ENCODE results near the gene DMXL1.

The DMXL1 gene

DNA sequence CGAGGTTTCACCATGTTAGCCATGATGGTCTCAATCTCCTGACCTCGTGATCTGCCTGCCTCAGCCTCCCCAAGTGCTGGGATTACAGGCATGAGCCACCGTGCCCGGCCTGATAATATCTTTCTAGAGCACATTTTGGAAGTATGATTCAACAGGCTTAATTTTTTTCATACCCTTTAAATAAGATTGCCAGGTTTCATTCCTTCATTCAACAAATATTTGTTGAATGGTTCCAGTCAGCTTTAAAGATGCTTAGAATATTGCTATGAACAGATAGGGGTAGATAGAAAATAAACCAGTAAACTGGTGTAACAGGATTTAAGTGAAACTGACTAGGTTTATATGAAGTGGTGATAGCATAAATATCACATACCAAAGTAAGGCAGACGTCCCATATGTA is 41.3 kb downstream of the DMXL1 start:
- CTCF ChIA-PET = no interaction called here
- POLR2A ChIA-PET = no interaction called here

DNA sequence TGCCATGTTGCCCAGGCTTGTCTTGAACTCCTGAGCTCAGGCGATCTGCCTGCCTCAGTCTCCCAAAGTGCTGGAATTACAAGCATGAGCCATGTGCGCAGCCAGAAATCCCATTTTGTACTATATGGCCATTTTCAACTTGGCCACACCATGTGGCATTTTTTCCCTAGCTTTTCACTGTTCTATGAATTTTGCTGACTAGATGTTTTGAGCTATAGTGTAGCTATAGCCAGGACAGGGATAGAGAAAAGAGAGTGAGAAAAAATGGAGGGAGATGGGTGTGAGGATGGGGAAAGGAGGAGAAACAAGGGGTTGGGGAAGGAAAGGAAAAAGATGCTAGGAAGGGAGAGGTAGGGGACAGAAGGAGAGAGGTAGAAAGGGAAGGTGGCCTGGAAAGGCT is 46.4 kb downstream of the DMXL1 start:
- Histone ChIP-seq H3K9me3 (ENCODE audit: control insufficient read depth, insufficient read depth, low read depth, low read length) (no peaks in the 10 kb centered on the region), H3K27ac (ENCODE audit: extremely low read depth, low read depth, low read length) (no peak overlapping the region), H3K36me3 (ENCODE audit: control insufficient read depth in 2 of 2, insufficient read depth in 1 of 2, low read length in 2 of 2) (peaks cover 16 to 57% of the 10 kb centered on the region in 2 experiments), H3K4me3 (ENCODE audit: low read depth, low read length) (no peak overlapping the region), H3K4me1 (ENCODE audit: control insufficient read depth, insufficient read depth, low read length) (no peaks in the 10 kb centered on the region)
- ChIA-PET CTCF (interaction anchor here (0.6 to 0.7 kb wide), 4 partner anchors 9 to 318 kb away, joined by 3 to 5 read pairs (median 4); no protein-coding TSS in a partner anchor), POLR2A (no interaction called here)
- TF ChIP-seq RBAK (tag by site-specific recombination; IDR thresholded peaks at IDR 0.05) (no peak), PRDM1 (tag by site-specific recombination; IDR thresholded peaks at IDR 0.05) (peak; percentile 83), ZIC2 (tag by site-specific recombination; IDR thresholded peaks at IDR 0.05) (no peak)
- TF ChIP-seq, protein P1, sequence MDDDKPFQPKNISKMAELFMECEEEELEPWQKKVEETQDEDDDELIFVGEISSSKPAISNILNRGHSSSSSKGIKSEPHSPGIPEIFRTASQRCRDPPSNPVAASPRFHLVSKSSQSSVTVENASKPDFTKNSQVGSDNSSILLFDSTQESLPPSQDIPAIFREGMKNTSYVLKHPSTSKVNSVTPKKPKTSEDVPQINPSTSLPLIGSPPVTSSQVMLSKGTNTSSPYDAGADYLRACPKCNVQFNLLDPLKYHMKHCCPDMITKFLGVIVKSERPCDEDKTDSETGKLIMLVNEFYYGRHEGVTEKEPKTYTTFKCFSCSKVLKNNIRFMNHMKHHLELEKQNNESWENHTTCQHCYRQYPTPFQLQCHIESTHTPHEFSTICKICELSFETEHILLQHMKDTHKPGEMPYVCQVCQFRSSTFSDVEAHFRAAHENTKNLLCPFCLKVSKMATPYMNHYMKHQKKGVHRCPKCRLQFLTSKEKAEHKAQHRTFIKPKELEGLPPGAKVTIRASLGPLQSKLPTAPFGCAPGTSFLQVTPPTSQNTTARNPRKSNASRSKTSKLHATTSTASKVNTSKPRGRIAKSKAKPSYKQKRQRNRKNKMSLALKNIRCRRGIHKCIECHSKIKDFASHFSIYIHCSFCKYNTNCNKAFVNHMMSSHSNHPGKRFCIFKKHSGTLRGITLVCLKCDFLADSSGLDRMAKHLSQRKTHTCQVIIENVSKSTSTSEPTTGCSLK (tag by site-specific recombination; IDR thresholded peaks at IDR 0.05) = no peak
- TF ChIP-seq, protein P2, sequence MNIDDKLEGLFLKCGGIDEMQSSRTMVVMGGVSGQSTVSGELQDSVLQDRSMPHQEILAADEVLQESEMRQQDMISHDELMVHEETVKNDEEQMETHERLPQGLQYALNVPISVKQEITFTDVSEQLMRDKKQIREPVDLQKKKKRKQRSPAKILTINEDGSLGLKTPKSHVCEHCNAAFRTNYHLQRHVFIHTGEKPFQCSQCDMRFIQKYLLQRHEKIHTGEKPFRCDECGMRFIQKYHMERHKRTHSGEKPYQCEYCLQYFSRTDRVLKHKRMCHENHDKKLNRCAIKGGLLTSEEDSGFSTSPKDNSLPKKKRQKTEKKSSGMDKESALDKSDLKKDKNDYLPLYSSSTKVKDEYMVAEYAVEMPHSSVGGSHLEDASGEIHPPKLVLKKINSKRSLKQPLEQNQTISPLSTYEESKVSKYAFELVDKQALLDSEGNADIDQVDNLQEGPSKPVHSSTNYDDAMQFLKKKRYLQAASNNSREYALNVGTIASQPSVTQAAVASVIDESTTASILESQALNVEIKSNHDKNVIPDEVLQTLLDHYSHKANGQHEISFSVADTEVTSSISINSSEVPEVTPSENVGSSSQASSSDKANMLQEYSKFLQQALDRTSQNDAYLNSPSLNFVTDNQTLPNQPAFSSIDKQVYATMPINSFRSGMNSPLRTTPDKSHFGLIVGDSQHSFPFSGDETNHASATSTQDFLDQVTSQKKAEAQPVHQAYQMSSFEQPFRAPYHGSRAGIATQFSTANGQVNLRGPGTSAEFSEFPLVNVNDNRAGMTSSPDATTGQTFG (tag by site-specific recombination; IDR thresholded peaks at IDR 0.05; ENCODE audit: borderline replicate concordance) = no peak

More for the DNA sequence above, 41.3 kb downstream of the DMXL1 start:
- TF ChIP-seq SP3 (tag by site-specific recombination; IDR thresholded peaks at IDR 0.05) = no peak
- no peak for TF ChIP-seq ZNF239 (tag by site-specific recombination; IDR thresholded peaks at IDR 0.05)
- TF ChIP-seq ZNF175 (tag by site-specific recombination; IDR thresholded peaks at IDR 0.05) = no peak
- no peak for TF ChIP-seq ZNF274 (IDR thresholded peaks at IDR 0.05; ENCODE audit: low read length)
- TF ChIP-seq ZNF274 (tag by site-specific recombination; IDR thresholded peaks at IDR 0.05; ENCODE audit: borderline replicate concordance) = no peak
- TF ChIP-seq, protein P3, sequence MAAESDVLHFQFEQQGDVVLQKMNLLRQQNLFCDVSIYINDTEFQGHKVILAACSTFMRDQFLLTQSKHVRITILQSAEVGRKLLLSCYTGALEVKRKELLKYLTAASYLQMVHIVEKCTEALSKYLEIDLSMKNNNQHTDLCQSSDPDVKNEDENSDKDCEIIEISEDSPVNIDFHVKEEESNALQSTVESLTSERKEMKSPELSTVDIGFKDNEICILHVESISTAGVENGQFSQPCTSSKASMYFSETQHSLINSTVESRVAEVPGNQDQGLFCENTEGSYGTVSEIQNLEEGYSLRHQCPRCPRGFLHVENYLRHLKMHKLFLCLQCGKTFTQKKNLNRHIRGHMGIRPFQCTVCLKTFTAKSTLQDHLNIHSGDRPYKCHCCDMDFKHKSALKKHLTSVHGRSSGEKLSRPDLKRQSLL (tag by site-specific recombination; IDR thresholded peaks at IDR 0.05) = no peak
- no peak for TF ChIP-seq ZNF132 (tag by site-specific recombination; IDR thresholded peaks at IDR 0.05; ENCODE audit: borderline replicate concordance)
- TF ChIP-seq, protein P4, sequence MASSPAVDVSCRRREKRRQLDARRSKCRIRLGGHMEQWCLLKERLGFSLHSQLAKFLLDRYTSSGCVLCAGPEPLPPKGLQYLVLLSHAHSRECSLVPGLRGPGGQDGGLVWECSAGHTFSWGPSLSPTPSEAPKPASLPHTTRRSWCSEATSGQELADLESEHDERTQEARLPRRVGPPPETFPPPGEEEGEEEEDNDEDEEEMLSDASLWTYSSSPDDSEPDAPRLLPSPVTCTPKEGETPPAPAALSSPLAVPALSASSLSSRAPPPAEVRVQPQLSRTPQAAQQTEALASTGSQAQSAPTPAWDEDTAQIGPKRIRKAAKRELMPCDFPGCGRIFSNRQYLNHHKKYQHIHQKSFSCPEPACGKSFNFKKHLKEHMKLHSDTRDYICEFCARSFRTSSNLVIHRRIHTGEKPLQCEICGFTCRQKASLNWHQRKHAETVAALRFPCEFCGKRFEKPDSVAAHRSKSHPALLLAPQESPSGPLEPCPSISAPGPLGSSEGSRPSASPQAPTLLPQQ (tag by site-specific recombination; IDR thresholded peaks at IDR 0.05) = no peak
- TF ChIP-seq ZNF610 (tag by site-specific recombination; IDR thresholded peaks at IDR 0.05; ENCODE audit: borderline replicate concordance) = no peak
- TF ChIP-seq ZBTB21 (tag by site-specific recombination; IDR thresholded peaks at IDR 0.05) = no peak
- no peak for TF ChIP-seq ZNF112 (tag by site-specific recombination; IDR thresholded peaks at IDR 0.05)
- H3K4me3 ChIP-seq (ENCODE audit: low read depth, low read length) = no peak overlapping the region
- no peaks in the 10 kb centered on the region for H3K4me1 ChIP-seq (ENCODE audit: control insufficient read depth, insufficient read depth, low read length)
- H3K9me3 ChIP-seq (ENCODE audit: control insufficient read depth, insufficient read depth, low read depth, low read length) = no peaks in the 10 kb centered on the region
- peaks cover 9 to 30% of the 10 kb centered on the region in 2 experiments for H3K36me3 ChIP-seq (ENCODE audit: control insufficient read depth in 2 of 2, insufficient read depth in 1 of 2, low read length in 2 of 2)
- H3K27ac ChIP-seq (ENCODE audit: extremely low read depth, low read depth, low read length) = no peak overlapping the region

Data from HEK293 (cell line).